Measurements from ENCODE around the gene TUSC2. TPM values are rescaled to one million over a fixed set of nuclear protein-coding genes. Genes with fewer than 3 reads are reported as not detected.

The TUSC2 gene
- total and polyA plus RNA-seq, 2 of the 8 experiments (the other 6 are each of a cell fraction or from before 2014, with no cell fraction given): 33.3 to 65.4 TPM

GRCh38 chr3:50340147-50340447, 12.1 kb upstream of the TUSC2 start (continued):
- no peak for TF ChIP-seq RXRA (IDR thresholded peaks at IDR 0.05; ENCODE audit: insufficient read depth, low read depth, low read length)
- no peak for TF ChIP-seq YY1 (IDR thresholded peaks at IDR 0.05; ENCODE audit: low read depth, low read length)
- no peak for TF ChIP-seq CREB1 (IDR thresholded peaks at IDR 0.05)
- TF ChIP-seq FOSL1 (IDR thresholded peaks at IDR 0.05; ENCODE audit: insufficient read depth, low read depth, low read length): no peak
- TF ChIP-seq MAFK (IDR thresholded peaks at IDR 0.05; ENCODE audit: low read depth, low read length): no peak
- no peak for TF ChIP-seq JUND (IDR thresholded peaks at IDR 0.05; ENCODE audit: low read length)
